NOMO-1 treated with DMSO at 0.1 percent for 48 hours (cell line): Measurements from ENCODE around the gene USP6.
"Not testable (repeated sequence)": the region's sequence is repeated elsewhere in the genome, so short reads cannot be mapped to it uniquely, and the experiment has no call there.

Experiments
- DNase-seq: peaks from one replicate; lab custom pipeline; 2025; ENCODE audit not compliant: unreplicated experiment; lab: John Stamatoyannopoulos, UW

The USP6 gene

GRCh38 chr17:5115673-5116651 is at the start of gene USP6:
TSS of gene USP6 (plus strand) at chr17:5116032. CDS start at chr17:5130368, 14,336 bp downstream.
- no peak for DNase-seq

GRCh38 chr17:5068236-5068635 is 47.6 kb upstream of the USP6 start:
- DNase-seq, result no peak

- DNase-seq, result no peak
Measured at GRCh38 chr17:5069724-5070123, 46.1 kb upstream of the USP6 start.

- DNase-seq, result not testable (repeated sequence)
Measured at GRCh38 chr17:5075472-5075871, 40.4 kb upstream of the USP6 start.

- not testable (repeated sequence) for DNase-seq
Measured at GRCh38 chr17:5077275-5077674, 38.6 kb upstream of the USP6 start.

GRCh38 chr17:5077781-5078105 is 38.1 kb upstream of the USP6 start:
- DNase-seq, result no peak

- peak; percentile 68 for DNase-seq
Measured at GRCh38 chr17:5078106-5079028, 37.5 kb upstream of the USP6 start, which contains the start of gene ZFP3. TSS of gene ZFP3 (plus strand) at chr17:5078467. CDS start at chr17:5091505, 13,038 bp downstream.

- DNase-seq, result no peak
Measured at GRCh38 chr17:5080591-5080990, 35.2 kb upstream of the USP6 start.

GRCh38 chr17:5092218-5093010 is 23.4 kb upstream of the USP6 start:
- no peak for DNase-seq

- DNase-seq, result peak; percentile 40
Measured at GRCh38 chr17:5096731-5097100, 19.1 kb upstream of the USP6 start.

- no peak for DNase-seq
Measured at GRCh38 chr17:5097101-5097834, 18.6 kb upstream of the USP6 start.

GRCh38 chr17:5099271-5099670 is 16.6 kb upstream of the USP6 start:
- DNase-seq, result no peak

GRCh38 chr17:5100832-5101231 is 15.0 kb upstream of the USP6 start:
- DNase-seq, result no peak

- peak; percentile 49 for DNase-seq
Measured at GRCh38 chr17:5110816-5111215, 5.0 kb upstream of the USP6 start.

GRCh38 chr17:5111402-5112204 is 4.2 kb upstream of the USP6 start, which contains the start of gene ZNF232:
TSS of gene ZNF232 (minus strand) at chr17:5111878. CDS start at chr17:5111822, 56 bp downstream.
- peak; percentile 94 for DNase-seq

GRCh38 chr17:5118219-5118618 is 2.4 kb downstream of the USP6 start:
- DNase-seq, result no peak

- DNase-seq, result no peak
Measured at GRCh38 chr17:5120036-5120435, 4.2 kb downstream of the USP6 start.

GRCh38 chr17:5120436-5121185 is 4.8 kb downstream of the USP6 start:
- DNase-seq, result not testable (repeated sequence)
